ENCODE data around the gene CEP78. TPM values are rescaled to one million over a fixed set of nuclear protein-coding genes. Genes with fewer than 3 reads are reported as not detected.

CEP78 gene
- total RNA-seq, 1 donor from 2014 or later: 12.1 TPM

Other genes starting within 250 kb of the CEP78 start
- gene GNAQ, start 204.3 kb upstream of the CEP78 start, total RNA-seq: 132 TPM
- gene PSAT1, start 61.0 kb downstream of the CEP78 start, total RNA-seq: 8.2 TPM

All from upper lobe of right lung (tissue), 1 donor.